ENCODE data around the gene KLLN.
"Not testable (repeated sequence)": the region's sequence is repeated elsewhere in the genome, so short reads cannot be mapped to it uniquely, and the experiment has no call there.

Gene KLLN, protein sequence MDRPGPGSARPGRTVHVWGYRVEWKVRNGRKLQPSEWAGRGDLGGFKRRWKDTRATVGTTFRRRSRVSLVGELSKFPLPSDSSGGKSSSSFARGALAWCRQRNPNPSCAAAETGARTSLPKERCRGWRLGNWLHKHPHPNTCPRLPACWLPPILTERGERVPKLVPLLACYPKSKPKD

DNA sequence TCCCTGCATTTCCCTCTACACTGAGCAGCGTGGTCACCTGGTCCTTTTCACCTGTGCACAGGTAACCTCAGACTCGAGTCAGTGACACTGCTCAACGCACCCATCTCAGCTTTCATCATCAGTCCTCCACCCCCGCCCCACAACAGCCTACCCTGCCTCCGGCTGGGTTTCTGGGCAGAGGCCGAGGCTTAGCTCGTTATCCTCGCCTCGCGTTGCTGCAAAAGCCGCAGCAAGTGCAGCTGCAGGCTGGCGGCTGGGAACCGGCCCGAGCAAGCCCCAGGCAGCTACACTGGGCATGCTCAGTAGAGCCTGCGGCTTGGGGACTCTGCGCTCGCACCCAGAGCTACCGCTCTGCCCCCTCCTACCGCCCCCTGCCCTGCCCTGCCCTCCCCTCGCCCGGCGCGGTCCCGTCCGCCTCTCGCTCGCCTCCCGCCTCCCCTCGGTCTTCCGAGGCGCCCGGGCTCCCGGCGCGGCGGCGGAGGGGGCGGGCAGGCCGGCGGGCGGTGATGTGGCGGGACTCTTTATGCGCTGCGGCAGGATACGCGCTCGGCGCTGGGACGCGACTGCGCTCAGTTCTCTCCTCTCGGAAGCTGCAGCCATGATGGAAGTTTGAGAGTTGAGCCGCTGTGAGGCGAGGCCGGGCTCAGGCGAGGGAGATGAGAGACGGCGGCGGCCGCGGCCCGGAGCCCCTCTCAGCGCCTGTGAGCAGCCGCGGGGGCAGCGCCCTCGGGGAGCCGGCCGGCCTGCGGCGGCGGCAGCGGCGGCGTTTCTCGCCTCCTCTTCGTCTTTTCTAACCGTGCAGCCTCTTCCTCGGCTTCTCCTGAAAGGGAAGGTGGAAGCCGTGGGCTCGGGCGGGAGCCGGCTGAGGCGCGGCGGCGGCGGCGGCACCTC lies at the start of gene KLLN, which contains the start of gene PTEN:
Gene KLLN, minus strand, starts transcription at position 481 of the 891 bp plus-strand sequence. CDS start 1,046 bp downstream, outside the sequence.
Gene PTEN, plus strand, starts transcription at position 573 of the 891 bp plus-strand sequence. CDS start 845 bp downstream, outside the sequence.
- DNase-seq: peak; percentile 84

DNA sequence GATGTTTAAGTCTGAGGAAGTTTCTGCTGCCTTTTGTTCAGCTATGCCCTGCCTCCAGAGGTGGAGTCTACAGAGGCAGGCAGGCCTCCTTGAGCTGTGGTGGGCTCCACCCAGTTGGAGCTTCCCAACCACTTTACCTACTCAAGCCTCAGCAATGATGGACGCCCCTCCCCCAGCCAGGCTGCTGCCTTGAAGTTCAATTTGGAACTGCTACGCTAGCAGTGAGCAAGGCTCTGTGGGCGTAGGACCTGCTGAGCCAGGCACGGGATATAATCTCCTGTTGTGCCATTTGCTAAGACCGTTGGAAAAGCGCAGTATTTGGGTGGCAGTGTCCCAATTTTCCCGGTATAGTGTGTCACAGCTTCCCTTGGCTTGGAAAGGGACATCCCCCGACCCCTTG lies 40.1 kb upstream of the KLLN start:
- not testable (repeated sequence) for DNase-seq

DNA sequence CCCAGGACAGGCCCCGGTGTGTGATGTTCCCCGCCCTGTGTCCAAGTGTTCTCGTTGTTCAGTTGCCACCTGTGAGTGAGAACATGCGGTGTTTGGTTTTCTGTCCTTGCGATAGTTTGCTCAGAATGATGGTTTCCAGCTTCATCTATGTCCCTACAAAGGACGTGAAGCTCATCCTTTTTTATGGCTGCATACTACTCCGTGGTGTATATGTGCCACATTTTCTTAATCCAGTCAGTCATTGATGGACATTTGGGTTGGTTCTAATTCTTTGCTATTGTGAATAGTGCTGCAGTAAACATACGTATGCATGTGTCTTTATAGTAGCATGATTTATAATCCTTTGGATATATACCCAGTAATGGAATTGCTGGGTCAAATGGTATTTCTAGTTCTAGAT lies 34.6 kb upstream of the KLLN start:
- DNase-seq: not testable (repeated sequence)

DNA sequence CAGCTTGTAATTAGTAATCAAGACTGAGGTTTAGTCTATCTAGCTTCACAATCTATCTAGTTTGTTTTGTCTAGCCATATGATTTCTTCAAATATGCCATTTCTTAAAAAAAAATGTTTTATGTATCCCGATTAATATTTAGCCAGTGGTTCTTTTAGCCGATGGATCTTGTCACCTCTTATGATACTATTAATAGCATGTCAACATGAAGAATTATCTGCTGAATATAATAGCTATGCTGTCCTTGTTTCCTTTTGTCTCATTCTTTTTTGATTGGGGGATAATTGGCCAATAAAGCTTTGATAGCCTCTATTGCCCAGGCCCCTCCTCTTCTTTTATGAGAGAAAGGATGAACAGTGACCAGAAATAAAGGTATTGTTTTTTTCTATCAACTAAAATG lies 32.9 kb upstream of the KLLN start:
- no peak for DNase-seq

DNA sequence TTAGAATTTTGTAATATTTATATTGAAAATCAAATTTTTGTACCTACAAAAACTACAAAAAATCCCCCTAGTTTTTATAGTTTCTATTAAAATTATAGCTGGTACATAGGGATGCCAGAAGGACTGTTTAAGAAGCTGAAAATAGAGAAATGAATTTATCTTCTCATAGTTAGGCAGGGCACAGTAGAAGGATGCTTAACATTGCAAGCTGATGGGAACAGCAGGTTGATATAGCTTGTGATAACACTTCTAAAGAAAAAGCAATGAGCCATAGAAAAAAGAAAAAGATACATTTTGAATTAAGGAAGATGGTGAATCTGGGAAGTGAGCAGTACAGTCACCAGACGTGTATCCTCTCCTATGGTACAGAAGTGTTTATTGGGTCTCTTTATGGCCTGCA lies 32.1 kb upstream of the KLLN start:
- no peak for DNase-seq

DNA sequence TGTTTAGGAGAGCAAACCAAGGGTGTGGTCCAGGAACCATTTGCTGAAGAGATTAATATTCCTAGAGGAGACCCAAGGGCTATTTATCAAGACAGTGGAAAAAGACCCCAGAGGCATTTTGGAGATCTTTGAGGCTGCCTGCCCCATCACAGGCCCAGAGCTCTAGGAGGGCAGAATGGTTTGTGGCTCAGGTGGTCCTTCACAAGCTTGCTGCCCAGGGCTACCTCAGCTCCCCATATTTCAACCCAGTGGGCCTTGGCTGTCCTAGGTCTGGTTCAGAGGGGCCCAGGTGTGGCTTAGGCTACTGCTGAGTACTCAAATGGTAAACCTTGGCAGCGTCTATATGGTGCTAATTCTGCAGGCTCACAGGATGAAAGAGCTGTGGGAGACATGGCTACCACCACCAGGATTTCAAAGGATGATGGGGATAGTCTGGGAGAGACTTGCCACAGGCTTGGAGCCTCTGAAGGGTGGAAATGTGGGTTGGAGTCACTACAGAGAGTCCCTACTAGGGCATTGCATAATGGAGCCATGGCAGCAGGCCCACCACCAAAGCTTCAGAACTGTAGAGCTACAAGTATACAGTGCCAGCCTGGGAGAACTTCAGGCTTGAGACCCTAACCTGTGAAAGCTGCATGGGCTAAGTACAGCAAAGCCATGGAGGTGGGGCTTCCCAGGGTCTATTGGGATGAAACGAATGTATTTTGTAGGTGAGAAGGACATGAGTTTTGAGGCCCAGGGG lies 24.4 kb upstream of the KLLN start:
- DNase-seq: no peak

DNA sequence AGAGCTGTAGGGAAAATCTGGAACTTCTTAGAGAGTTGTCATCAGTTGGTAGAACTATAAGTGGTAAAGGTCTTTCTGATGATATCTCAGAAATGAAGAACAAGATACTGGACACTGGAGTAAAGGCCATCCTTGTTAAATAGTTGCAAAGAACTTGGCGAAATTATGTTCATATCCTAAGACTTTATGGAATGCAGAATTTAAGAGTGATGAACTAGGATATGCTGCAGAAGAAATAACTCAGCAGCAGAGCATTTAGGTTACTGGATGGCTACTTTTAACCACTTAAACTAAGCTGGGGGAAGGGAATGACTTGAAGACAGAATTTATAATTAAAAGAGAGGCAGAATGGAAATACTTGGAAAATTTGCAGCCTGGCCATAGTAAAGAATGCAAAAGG lies 23.8 kb upstream of the KLLN start:
- no peak for DNase-seq

DNA sequence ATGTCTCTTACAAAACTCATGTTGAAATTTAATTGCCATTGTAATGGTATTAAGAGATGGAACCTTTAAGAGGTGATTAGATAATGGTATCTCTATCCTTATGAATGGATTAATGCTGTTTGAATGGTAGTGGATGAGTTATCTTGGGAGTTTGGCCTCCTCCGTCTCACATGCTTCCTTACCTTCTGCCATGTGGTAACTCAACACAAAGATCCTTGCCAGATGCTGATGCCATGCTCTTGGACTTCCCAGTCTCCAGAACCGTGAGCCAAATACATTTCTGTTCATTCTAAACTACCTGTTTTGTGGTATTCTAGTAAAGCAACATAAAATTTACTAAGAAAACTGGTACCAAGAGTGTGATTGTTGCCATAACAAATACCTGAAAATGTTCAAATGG lies 23.3 kb upstream of the KLLN start:
- DNase-seq: no peak

DNA sequence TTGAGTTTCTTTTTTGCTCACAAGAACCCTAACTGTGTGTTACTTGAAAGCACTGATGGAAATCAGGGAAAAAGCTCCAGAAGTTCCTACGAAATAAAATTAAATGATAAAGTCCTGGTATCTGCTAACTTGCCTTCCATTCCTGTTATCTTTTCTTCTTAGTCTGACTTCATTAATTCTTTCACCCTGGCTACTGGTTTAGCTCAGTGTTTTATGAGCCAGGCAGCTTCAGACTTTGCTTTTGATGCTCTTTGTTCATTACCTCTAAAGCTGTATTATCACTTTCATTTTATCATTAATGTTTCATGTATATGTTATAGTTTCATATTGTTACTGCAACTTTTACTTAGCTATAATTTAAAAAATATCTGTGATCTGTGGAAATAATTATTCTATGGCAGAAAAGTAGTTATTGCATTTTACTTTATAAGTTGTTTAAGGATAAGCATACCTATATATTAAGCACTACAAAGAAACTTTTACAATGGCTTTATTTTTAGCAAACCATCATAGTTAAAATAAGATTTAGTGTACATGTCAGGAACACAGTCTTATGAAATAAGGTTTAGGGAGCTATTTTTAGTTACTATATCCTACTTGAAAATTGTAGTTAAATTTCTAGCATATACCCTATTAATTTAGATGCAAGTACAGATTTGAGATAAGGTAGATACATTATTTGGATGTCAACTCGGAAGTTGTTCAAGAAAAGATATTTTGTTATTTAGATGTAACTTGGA lies 19.4 kb upstream of the KLLN start:
- no peak for DNase-seq

DNA sequence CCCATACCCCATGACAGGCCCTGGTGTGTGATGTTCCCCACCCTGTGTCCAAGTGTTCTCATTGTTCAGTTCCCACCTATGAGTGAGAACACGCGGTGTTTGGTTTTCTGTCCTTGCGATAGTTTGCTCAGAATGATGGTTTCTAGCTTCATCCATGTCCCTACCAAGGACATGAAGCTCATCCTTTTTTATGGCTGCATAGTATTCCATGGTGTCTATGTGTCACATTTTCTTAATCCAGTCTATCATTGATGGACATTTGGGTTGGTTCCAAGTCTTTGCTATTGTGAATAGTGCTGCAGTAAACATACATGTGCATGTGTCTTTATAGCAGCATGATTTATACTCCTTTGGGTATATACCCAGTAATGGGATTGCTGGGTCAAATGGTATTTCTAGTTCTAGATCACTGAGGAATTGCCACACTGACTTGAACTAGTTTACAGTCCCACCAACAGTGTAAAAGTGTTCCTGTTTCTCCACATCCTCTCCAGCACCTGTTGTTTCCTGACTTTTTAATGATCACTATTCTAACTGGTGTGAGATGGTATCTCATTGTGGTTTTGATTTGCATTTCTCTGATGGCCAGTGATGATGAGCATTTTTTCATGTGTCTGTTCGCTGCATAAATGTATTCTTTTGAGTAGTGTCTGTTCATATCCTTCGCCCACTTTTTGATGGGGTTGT lies 18.2 kb upstream of the KLLN start:
- not testable (repeated sequence) for DNase-seq

DNA sequence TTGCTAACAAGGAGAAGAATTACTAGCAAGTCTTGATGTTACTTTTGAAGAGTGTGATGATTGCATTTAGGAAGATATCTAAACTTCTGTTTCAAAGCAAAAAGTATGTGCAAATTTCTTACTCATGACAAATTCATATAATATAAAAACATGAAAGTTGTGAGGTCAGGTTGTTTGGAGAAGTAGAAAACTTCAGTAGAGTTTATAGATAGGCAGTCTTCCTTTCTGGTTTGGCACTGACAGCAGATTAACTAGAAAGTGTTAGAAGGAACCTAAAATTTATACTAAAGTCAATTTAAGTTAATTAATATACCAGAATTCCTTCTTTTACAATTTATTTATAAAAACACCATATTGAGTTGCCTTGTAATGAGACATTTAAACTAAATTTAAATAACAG lies 17.0 kb upstream of the KLLN start:
- no peak for DNase-seq

DNA sequence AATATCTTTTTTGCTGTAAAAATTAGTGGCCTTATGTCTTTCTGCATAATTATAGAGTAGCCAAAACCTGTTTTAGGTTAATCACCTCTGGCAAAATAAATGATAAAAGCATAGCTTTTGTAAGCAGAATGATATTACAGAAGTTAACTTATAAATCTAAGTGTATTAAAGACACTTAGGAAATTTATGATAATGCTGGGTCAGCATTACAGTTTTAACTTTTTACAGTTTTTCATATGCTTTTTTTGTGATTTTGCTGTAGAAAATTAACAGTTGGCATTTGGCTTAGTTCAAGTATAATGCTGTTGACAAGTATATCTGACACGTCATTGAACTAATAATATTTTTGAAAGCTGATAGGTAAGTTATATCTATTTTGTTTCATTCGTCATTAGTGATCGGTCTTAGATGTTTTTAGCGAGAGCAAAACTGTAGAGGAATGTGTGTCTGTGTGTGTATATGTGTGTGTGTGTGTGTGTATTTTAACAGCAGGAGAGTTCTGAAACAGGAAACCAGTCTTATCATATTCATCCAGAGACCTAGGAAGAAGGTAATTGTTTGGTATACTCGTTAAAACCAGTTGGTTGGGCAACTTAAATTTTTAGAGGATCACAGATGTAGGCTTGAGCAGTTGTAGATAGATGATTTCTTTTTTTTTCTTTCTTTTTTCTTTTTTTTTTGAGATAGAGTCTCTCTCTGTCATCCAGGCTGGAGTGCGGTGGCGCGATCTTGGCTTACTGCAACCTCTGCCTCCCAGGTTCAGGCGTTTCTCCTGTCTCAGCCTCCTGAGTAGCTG lies 15.5 kb upstream of the KLLN start:
- no peak for DNase-seq

DNA sequence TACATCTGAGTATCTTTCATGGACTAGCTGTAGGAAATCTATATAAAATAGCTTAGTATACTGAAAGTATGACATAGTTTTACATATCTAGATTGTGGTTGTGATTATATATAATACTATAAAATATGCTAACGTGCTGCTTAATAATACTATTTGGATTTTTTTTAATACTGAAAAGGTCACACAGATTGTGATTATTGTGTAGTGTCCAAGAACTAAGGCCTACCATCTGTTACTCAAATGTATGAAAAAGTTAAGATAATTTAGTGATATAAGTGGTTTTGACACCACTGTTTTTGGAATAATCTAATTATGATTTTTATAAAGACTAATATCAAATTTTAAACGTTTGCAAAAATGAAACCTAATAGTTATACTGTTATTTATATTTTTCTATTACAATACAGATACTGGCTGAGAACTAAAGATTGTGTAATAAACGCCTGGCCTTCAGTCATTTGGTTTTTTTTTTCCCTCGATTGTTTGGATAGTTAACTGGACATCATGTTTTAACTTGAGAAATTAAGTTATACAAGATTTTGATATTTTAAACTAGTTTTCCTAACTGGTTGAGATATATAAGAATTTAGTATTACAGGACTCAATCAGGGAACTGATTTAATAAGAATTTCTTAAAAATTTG lies 12.7 kb upstream of the KLLN start:
- no peak for DNase-seq

DNA sequence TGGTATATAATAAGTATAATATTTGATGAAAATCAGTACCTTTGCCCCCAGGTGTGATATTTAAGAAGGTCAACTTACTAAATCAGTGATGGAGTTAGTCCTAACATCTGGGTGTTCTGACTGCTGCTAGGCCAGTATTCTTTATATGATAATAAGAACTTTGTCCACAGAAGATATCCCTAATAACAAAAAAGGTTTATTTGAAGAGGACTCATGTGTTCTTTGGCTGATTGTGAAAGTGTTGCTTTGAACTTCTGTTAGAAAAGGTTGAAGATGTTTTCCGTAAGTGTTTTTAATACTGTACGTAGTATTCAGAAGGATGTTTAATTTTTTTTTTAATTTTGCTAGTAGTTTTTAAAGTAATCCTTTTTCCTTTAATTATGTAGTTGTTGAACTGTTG lies 10.3 kb upstream of the KLLN start:
- no peak for DNase-seq

DNA sequence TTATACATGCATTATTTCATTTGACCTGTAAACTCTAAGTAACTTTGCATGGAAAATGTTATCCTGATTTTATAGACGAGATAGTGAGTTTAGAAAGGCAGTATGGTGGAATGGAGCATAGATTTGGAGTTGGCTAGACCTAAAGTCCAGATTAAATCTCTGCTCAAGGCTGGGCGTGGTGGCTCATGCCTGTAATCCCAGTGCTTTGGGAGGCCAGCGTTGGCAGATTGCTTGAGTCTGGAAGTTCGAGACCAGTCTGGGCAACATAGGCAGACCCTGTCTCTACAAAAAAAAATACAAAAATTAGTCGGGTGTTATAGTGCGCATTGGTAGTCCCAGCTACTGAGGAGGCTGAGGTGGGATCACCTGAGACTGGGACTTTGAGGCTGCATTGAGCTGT lies 9.5 kb upstream of the KLLN start:
- DNase-seq: no peak

DNA sequence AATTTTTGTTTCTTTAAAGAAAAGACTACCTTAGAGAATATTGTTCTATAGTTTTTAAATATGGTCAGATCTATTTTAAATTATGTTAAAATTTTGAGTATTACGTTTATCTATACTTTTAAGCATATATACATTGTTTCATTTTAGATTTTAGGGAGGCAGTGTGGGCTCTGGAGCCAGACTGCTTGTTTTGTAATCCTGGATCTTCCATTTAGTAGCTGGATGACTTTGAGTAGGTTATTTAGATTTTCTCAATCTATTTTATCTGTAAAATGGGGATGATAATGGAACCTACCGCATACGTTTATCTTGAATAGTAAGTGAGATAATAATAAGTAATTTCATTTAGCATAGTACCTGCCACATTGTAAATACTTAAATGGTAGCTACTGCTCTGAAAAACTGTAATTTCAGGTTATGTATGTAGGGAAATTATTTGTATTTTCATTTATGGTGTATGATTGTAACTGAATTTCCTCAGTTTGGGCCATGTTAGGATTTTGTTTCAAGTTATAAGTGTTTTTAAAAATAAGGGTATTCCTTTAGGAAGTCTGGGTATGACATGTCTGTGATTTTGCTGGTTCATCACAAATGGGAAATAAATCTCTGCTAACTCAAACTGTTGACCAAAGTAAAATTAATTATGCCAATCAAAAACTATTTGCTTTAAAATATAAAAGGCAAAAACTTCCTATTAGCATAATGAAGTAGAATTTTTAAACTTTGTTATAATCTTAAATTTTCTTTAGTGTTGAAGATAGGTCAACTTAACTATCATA lies 6.6 kb upstream of the KLLN start:
- DNase-seq: no peak

DNA sequence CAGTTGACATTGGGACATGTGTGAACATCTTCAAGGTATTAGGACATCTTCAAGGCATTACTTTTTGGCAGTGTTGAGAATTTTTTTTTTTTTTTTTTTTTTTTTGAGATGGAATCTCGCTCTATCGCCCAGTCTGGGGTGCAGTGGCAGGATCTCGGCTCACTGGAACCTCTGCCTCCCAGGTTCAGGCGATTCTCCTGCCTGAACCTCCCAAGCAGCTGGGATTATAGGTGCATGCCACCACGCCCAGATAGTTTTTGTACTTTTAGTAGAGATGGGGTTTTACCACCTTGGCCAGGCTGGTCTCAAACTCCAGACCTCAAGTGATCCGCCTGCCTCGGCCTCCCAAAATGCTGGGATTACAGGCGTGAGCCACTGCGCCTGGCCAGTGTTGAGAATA lies 5.8 kb upstream of the KLLN start:
- DNase-seq: not testable (repeated sequence)

DNA sequence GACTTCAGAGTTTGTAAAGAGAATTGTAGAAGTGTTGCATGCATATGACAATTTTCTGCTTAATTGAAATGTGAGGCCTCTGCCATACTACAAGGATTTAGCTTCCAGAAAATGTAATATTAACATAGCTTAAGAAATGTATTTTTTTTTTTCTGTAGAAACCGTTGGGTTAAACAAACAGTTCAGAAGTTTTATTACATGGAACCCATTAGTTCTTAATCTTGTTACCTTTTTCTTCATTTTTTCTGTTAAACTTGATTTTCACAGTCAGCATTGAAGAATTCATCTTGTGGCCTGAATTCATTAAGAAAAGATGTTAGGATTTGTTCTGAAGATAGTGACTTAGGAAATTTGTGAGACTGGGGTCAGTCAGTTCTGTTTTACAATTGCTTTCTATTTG lies 4.9 kb upstream of the KLLN start:
- DNase-seq: no peak

DNA sequence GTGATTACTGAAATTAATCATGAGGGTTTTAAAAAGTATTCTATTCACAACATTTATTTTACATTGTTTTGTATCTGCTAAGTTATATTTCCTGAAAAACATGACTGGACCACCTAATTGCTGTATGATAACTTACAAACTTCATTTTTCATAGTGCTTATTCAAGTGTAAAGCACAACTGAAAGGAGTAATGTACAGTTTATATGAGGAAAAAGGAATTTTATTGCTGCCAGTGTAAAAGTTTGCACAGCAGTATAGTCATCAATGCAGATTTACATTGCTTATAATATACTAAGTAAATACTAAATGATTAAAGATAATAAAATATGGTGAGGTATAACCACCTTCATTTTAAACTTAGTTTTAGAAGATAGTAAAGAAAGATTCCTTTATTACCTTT lies 4.1 kb upstream of the KLLN start:
- no peak for DNase-seq

DNA sequence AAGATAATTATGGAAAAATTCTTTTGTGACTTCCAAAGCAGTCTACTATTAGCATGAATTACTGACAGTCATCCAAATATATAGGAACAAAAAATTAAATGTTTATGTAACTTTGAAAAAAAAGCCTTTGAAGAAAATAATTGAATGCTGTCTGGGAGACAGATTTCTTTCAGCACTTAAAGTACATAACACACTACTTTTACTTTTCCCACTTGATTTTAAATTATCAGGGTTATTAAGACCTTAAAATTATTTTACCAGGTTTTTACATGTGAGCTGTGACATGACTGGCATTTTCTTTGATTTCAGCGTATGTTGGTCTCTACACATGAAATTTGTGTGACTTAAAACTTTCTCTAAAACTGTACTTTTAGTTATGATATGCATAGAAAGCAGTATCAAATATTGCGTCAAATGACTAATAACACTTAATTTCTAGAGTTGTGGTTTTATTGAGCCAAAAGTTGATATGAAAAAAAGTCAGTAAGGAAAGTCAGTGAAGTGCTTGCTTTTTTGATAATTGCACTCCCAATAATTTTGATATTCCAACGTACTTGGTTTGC lies 3.2 kb upstream of the KLLN start:
- no peak for DNase-seq
